Measurements from ENCODE around the gene UAP1L1.
A peak's percentile ranks its signal among the peaks of the same experiment; 100 is the strongest.

The UAP1L1 gene

GRCh38 chr9:137041124-137041523 is 36.2 kb upstream of the UAP1L1 start:
- DNase-seq (ENCODE audit: low read depth) = no peak

GRCh38 chr9:137042751-137043727 is 34.3 kb upstream of the UAP1L1 start:
- no peak for DNase-seq (ENCODE audit: low read depth)

GRCh38 chr9:137044037-137044436 is 33.3 kb upstream of the UAP1L1 start:
- no peak for DNase-seq (ENCODE audit: low read depth)

GRCh38 chr9:137044502-137045177 is 32.7 kb upstream of the UAP1L1 start:
- no peak for DNase-seq (ENCODE audit: low read depth)

GRCh38 chr9:137045294-137046087 is 31.8 kb upstream of the UAP1L1 start:
- no peak for DNase-seq (ENCODE audit: low read depth)

- DNase-seq (ENCODE audit: low read depth) = peak; percentile 69
Observed at GRCh38 chr9:137046088-137046787, 31.1 kb upstream of the UAP1L1 start, which contains the start of gene NPDC1. Gene NPDC1, minus strand, starts transcription at chr9:137046177. Its CDS starts 188 bp downstream, at chr9:137045989.

GRCh38 chr9:137048655-137049543 is 28.4 kb upstream of the UAP1L1 start:
- no peak for DNase-seq (ENCODE audit: low read depth)

GRCh38 chr9:137049544-137050449 is 27.5 kb upstream of the UAP1L1 start:
- DNase-seq (ENCODE audit: low read depth) = peak; percentile 47

- no peak for DNase-seq (ENCODE audit: low read depth)
Observed at GRCh38 chr9:137050570-137050969, 26.7 kb upstream of the UAP1L1 start.

GRCh38 chr9:137051145-137051724 is 26.1 kb upstream of the UAP1L1 start:
- no peak for DNase-seq (ENCODE audit: low read depth)

GRCh38 chr9:137052293-137052692 is 25.0 kb upstream of the UAP1L1 start:
- DNase-seq (ENCODE audit: low read depth) = no peak

GRCh38 chr9:137052998-137053943 is 24.0 kb upstream of the UAP1L1 start:
- no peak for DNase-seq (ENCODE audit: low read depth)

- no peak for DNase-seq (ENCODE audit: low read depth)
Observed at GRCh38 chr9:137053944-137054931, 23.1 kb upstream of the UAP1L1 start, which contains the start of gene ENTPD2. Gene ENTPD2, minus strand, starts transcription at chr9:137054061. Its CDS starts 64 bp downstream, at chr9:137053997.

- no peak for DNase-seq (ENCODE audit: low read depth)
Observed at GRCh38 chr9:137054932-137055384, 22.4 kb upstream of the UAP1L1 start.

GRCh38 chr9:137055385-137056364 is 21.6 kb upstream of the UAP1L1 start:
- no peak for DNase-seq (ENCODE audit: low read depth)

Data from activated T-cell treated with anti-CD3 and anti-CD28 coated beads for 1 hour (primary cell).